ENCODE data around the gene RAE1. TPM values are rescaled to one million over a fixed set of nuclear protein-coding genes. Genes with fewer than 3 reads are reported as not detected.
A peak's percentile ranks its signal among the peaks of the same experiment; 100 is the strongest.
"Not testable (repeated sequence)": the region's sequence is repeated elsewhere in the genome, so short reads cannot be mapped to it uniquely, and the experiment has no call there.

The RAE1 gene
- polyA plus RNA-seq, 3 donors from 2014 or later = 35.7 to 54.5 (median 40.3) TPM

- Mint-ChIP-seq H3K4me3 (peak overlapping the region in 1 of 5 donors; percentile 33), H3K27me3 (ENCODE audit: low read depth in 3 of 3) (peaks cover 3 to 9% (median 8%) of the 10 kb centered on the region in 3 donors), H3K36me3 (no peaks in the 10 kb centered on the region), H3K9me3 (no peaks in the 10 kb centered on the region), H3K4me1 (peaks cover 23 to 28% of the 10 kb centered on the region in 2 donors), H3K27ac (no peak overlapping the region)
- DNase-seq = no peak
These were observed 65.4 kb downstream of the RAE1 start for GRCh38 chr20:57416296-57417022.

GRCh38 chr20:57417051-57417689, 66.1 kb downstream of the RAE1 start:
- no peak overlapping the region for H3K4me3 Mint-ChIP-seq
- H3K36me3 Mint-ChIP-seq = no peaks in the 10 kb centered on the region
- H3K9me3 Mint-ChIP-seq = no peaks in the 10 kb centered on the region
- peaks cover 17 to 24% of the 10 kb centered on the region in 2 donors for H3K4me1 Mint-ChIP-seq
- peaks cover 3 to 7% (median 7%) of the 10 kb centered on the region in 3 donors for H3K27me3 Mint-ChIP-seq (ENCODE audit: low read depth in 3 of 3)
- no peak for DNase-seq
- no peak overlapping the region for H3K27ac Mint-ChIP-seq

- peaks cover 11 to 14% of the 10 kb centered on the region in 2 donors for H3K4me1 Mint-ChIP-seq
- peaks cover 0 to 4% (median 3%) of the 10 kb centered on the region in 3 donors for H3K27me3 Mint-ChIP-seq (ENCODE audit: low read depth in 3 of 3)
- peak in 1 of 3 donors; percentile 25 for DNase-seq
- no peaks in the 10 kb centered on the region for H3K9me3 Mint-ChIP-seq
- no peaks in the 10 kb centered on the region for H3K36me3 Mint-ChIP-seq
- H3K27ac Mint-ChIP-seq = peak overlapping the region in 2 of 6 donors; percentile 18 to 25
- peak overlapping the region in 1 of 5 donors; percentile 31 for H3K4me3 Mint-ChIP-seq
These were observed 67.0 kb downstream of the RAE1 start for GRCh38 chr20:57417830-57418780.

- peaks cover 11 to 13% of the 10 kb centered on the region in 2 donors for H3K4me1 Mint-ChIP-seq
- H3K27me3 Mint-ChIP-seq (ENCODE audit: low read depth in 3 of 3); H3K36me3 Mint-ChIP-seq; DNase-seq; H3K4me3 Mint-ChIP-seq; H3K27ac Mint-ChIP-seq; H3K9me3 Mint-ChIP-seq: not testable (repeated sequence)
These were observed 68.4 kb downstream of the RAE1 start for GRCh38 chr20:57419479-57419878.

GRCh38 chr20:57420571-57421252, 69.7 kb downstream of the RAE1 start:
- Mint-ChIP-seq H3K4me3 (no peak overlapping the region), H3K36me3 (no peaks in the 10 kb centered on the region), H3K27ac (no peak overlapping the region), H3K27me3 (ENCODE audit: low read depth in 3 of 3) (peaks cover 0 to 8% (median 3%) of the 10 kb centered on the region in 3 donors), H3K4me1 (peaks cover 11 to 13% of the 10 kb centered on the region in 2 donors), H3K9me3 (no peaks in the 10 kb centered on the region)
- no peak for DNase-seq

GRCh38 chr20:57421253-57422220, 70.5 kb downstream of the RAE1 start:
- DNase-seq = no peak
- Mint-ChIP-seq H3K9me3 (no peaks in the 10 kb centered on the region), H3K27ac (no peak overlapping the region), H3K4me3 (no peak overlapping the region), H3K4me1 (peaks cover 13 to 14% of the 10 kb centered on the region in 2 donors), H3K27me3 (ENCODE audit: low read depth in 3 of 3) (peaks cover 0 to 8% (median 3%) of the 10 kb centered on the region in 3 donors), H3K36me3 (no peaks in the 10 kb centered on the region)

GRCh38 chr20:57422254-57422653, 71.2 kb downstream of the RAE1 start:
- Mint-ChIP-seq H3K4me1 (peaks cover 13 to 14% of the 10 kb centered on the region in 2 donors), H3K27ac (no peak overlapping the region), H3K27me3 (ENCODE audit: low read depth in 3 of 3) (peaks cover 0 to 11% (median under 1%) of the 10 kb centered on the region in 3 donors), H3K36me3 (no peaks in the 10 kb centered on the region), H3K4me3 (no peak overlapping the region), H3K9me3 (no peaks in the 10 kb centered on the region)
- no peak for DNase-seq

- H3K27me3 Mint-ChIP-seq (ENCODE audit: low read depth in 3 of 3) = peaks cover 0 to 12% (median 0%) of the 10 kb centered on the region in 3 donors
- no peak for DNase-seq
- H3K9me3 Mint-ChIP-seq = no peaks in the 10 kb centered on the region
- no peak overlapping the region for H3K4me3 Mint-ChIP-seq
- H3K4me1 Mint-ChIP-seq = peaks cover 8 to 10% of the 10 kb centered on the region in 2 donors
- no peak overlapping the region for H3K27ac Mint-ChIP-seq
- H3K36me3 Mint-ChIP-seq = peaks cover 0 to 6% (median 0%) of the 10 kb centered on the region in 3 donors
These were observed 74.3 kb downstream of the RAE1 start for GRCh38 chr20:57425150-57426013.

- Mint-ChIP-seq H3K9me3 (no peaks in the 10 kb centered on the region), H3K4me3 (no peak overlapping the region), H3K4me1 (peaks cover 15 to 16% of the 10 kb centered on the region in 2 donors), H3K27ac (no peak overlapping the region), H3K36me3 (peaks cover 0 to 6% (median 0%) of the 10 kb centered on the region in 3 donors), H3K27me3 (ENCODE audit: low read depth in 3 of 3) (peaks cover 0 to 13% (median 0%) of the 10 kb centered on the region in 3 donors)
- no peak for DNase-seq
These were observed 75.2 kb downstream of the RAE1 start for GRCh38 chr20:57426271-57426689.

- H3K4me1 Mint-ChIP-seq = peaks cover 20 to 21% of the 10 kb centered on the region in 2 donors
- no peaks in the 10 kb centered on the region for H3K9me3 Mint-ChIP-seq
- no peak overlapping the region for H3K27ac Mint-ChIP-seq
- peaks cover 0 to 13% (median 0%) of the 10 kb centered on the region in 3 donors for H3K27me3 Mint-ChIP-seq (ENCODE audit: low read depth in 3 of 3)
- DNase-seq = no peak
- H3K36me3 Mint-ChIP-seq = peaks cover 0 to 6% (median 0%) of the 10 kb centered on the region in 3 donors
- no peak overlapping the region for H3K4me3 Mint-ChIP-seq
These were observed 75.8 kb downstream of the RAE1 start for GRCh38 chr20:57426831-57427230.

GRCh38 chr20:57428324-57429158, 77.5 kb downstream of the RAE1 start:
- no peak overlapping the region for H3K27ac Mint-ChIP-seq
- H3K36me3 Mint-ChIP-seq = peaks cover 0 to 6% (median 0%) of the 10 kb centered on the region in 3 donors
- peaks cover 0 to 18% (median 0%) of the 10 kb centered on the region in 3 donors for H3K27me3 Mint-ChIP-seq (ENCODE audit: low read depth in 3 of 3)
- H3K4me3 Mint-ChIP-seq = no peak overlapping the region
- no peak for DNase-seq
- H3K4me1 Mint-ChIP-seq = peaks cover 37 to 38% of the 10 kb centered on the region in 2 donors
- no peaks in the 10 kb centered on the region for H3K9me3 Mint-ChIP-seq

Data from immature natural killer cell (primary cell).